H7 (cell line): ENCODE data around the gene CT55. TPM values are rescaled to one million over a fixed set of nuclear protein-coding genes. Genes with fewer than 3 reads are reported as not detected.
"Not testable (repeated sequence)": the region's sequence is repeated elsewhere in the genome, so short reads cannot be mapped to it uniquely, and the experiment has no call there.

Source experiments
- DNase-seq: peaks from one replicate; pipeline ENCODE4 v3.0.0; 2012
- H3K27me3 ChIP-seq: 2 replicates; pipeline ENCODE4 v1.6.0; 2011; ENCODE audit warnings: mild to moderate bottlenecking, low read length; ENCODE audit not compliant: control insufficient read depth, insufficient read depth
- H3K36me3 ChIP-seq: replicated peaks from 2 replicates; pipeline ENCODE4 v1.5.1; 2011; ENCODE audit warnings: low read length; ENCODE audit not compliant: control insufficient read depth, insufficient read depth
- H3K4me3 ChIP-seq: 2 replicates; pipeline ENCODE4 v1.5.1; 2011; ENCODE audit warnings: low read depth, mild to moderate bottlenecking, control low read depth, low read length, moderate library complexity; ENCODE audit not compliant: insufficient read depth
- total RNA-seq: library from RNA; depleted of rRNA; stranded (reverse); fragments of >200 nt; shearing (Covaris generic); gene quantifications from 2 replicates; pipeline ENCODE4 v1.2.3, GENCODE V29; 2014; rRNA removed

The CT55 gene
- total RNA-seq: 0.10 TPM in 1 of 2 replicates, not detected in the other

- peak; percentile 15 for DNase-seq
- Histone ChIP-seq H3K36me3 (no peaks in the 10 kb centered on the region), H3K4me3 (no peak within 1 kb of the TSS), H3K27me3 (no peaks in the 10 kb centered on the region)
Observed at GRCh38 chrX:135170877-135171519, at the start of gene CT55. Gene CT55 (minus strand): TSS chrX:135171398. CDS start chrX:135171171, 227 bp downstream.

- H3K36me3 ChIP-seq: no peaks in the 10 kb centered on the region
- H3K4me3 ChIP-seq: no peak overlapping the region
- H3K27me3 ChIP-seq: no peaks in the 10 kb centered on the region; the same call in 1 of the 2 replicates
- no peak for DNase-seq
Observed at GRCh38 chrX:135213200-135213844, 42.1 kb upstream of the CT55 start.

- not testable (repeated sequence) for H3K4me3 ChIP-seq, DNase-seq, H3K36me3 ChIP-seq, H3K27me3 ChIP-seq
Observed at GRCh38 chrX:135206427-135206826, 35.2 kb upstream of the CT55 start.

GRCh38 chrX:135200297-135200696, 29.1 kb upstream of the CT55 start:
- Histone ChIP-seq H3K4me3 (no peak overlapping the region), H3K36me3 (no peaks in the 10 kb centered on the region), H3K27me3 (no peaks in the 10 kb centered on the region)
- no peak for DNase-seq

GRCh38 chrX:135194684-135195083, 23.5 kb upstream of the CT55 start:
- Histone ChIP-seq H3K4me3 (no peak overlapping the region), H3K36me3 (no peaks in the 10 kb centered on the region), H3K27me3 (no peaks in the 10 kb centered on the region)
- peak; percentile 41 for DNase-seq

- no peak for DNase-seq
- Histone ChIP-seq H3K4me3 (no peak overlapping the region), H3K27me3 (no peaks in the 10 kb centered on the region), H3K36me3 (no peaks in the 10 kb centered on the region)
Observed at GRCh38 chrX:135193740-135194139, 22.5 kb upstream of the CT55 start.

GRCh38 chrX:135191838-135192237, 20.6 kb upstream of the CT55 start:
- no peak overlapping the region for H3K4me3 ChIP-seq
- H3K27me3 ChIP-seq: no peaks in the 10 kb centered on the region
- DNase-seq: no peak
- H3K36me3 ChIP-seq: no peaks in the 10 kb centered on the region

- Histone ChIP-seq H3K36me3 (no peaks in the 10 kb centered on the region), H3K27me3 (no peaks in the 10 kb centered on the region), H3K4me3 (no peak overlapping the region)
- DNase-seq: peak; percentile 71
Observed at GRCh38 chrX:135185795-135186443, 14.7 kb upstream of the CT55 start.

- Histone ChIP-seq H3K27me3 (no peaks in the 10 kb centered on the region), H3K36me3 (no peaks in the 10 kb centered on the region), H3K4me3 (no peak overlapping the region)
- DNase-seq: no peak
Observed at GRCh38 chrX:135178636-135179035, 7.4 kb upstream of the CT55 start.

- Histone ChIP-seq H3K4me3 (no peak overlapping the region), H3K36me3 (no peaks in the 10 kb centered on the region), H3K27me3 (no peaks in the 10 kb centered on the region)
- no peak for DNase-seq
Observed at GRCh38 chrX:135170468-135170867, 730 bp downstream of the CT55 start.

GRCh38 chrX:135169534-135169933, 1.7 kb downstream of the CT55 start:
- DNase-seq, H3K36me3 ChIP-seq, H3K4me3 ChIP-seq, H3K27me3 ChIP-seq: not testable (repeated sequence)

GRCh38 chrX:135168486-135168885, 2.7 kb downstream of the CT55 start:
- no peaks in the 10 kb centered on the region for H3K36me3 ChIP-seq
- no peak for DNase-seq
- H3K27me3 ChIP-seq: no peaks in the 10 kb centered on the region
- H3K4me3 ChIP-seq: no peak overlapping the region

- H3K27me3 ChIP-seq, DNase-seq, H3K4me3 ChIP-seq, H3K36me3 ChIP-seq: not testable (repeated sequence)
Observed at GRCh38 chrX:135154688-135155087, 16.5 kb downstream of the CT55 start.

GRCh38 chrX:135126145-135126544, 45.1 kb downstream of the CT55 start:
- not testable (repeated sequence) for DNase-seq, H3K4me3 ChIP-seq, H3K36me3 ChIP-seq, H3K27me3 ChIP-seq

GRCh38 chrX:135120056-135120576, 51.1 kb downstream of the CT55 start, which contains the start of gene ETDB:
Gene ETDB (minus strand): TSS chrX:135120526. CDS start chrX:135119261, 1,265 bp downstream.
- DNase-seq, H3K4me3 ChIP-seq, H3K36me3 ChIP-seq, H3K27me3 ChIP-seq: not testable (repeated sequence)
